Psoas muscle (tissue), 8 donors: ENCODE measurements around the gene PLB1. TPM values are rescaled to one million over a fixed set of nuclear protein-coding genes. Genes with fewer than 3 reads are reported as not detected.
"Not testable (repeated sequence)": the region's sequence is repeated elsewhere in the genome, so short reads cannot be mapped to it uniquely, and the experiment has no call there.

Source experiments
- ATAC-seq, 4 donors: fragments of 200-7000 bp; cut with Tn5 transposase; one replicate each; pipeline ENCODE4 v1.9.1; 2020; ENCODE audit warnings: moderate library complexity in 3 of 4, mild to moderate bottlenecking in 2 of 4
- DNase-seq, 2 donors: peaks; one replicate each; pipeline ENCODE4 v3.0.0-alpha.2; 2020
- H3K27ac ChIP-seq: fragments of 200-600 bp; one replicate; pipeline ENCODE4 v1.8.0; 2022
- H3K27me3 ChIP-seq, 3 donors: fragments of 200-600 bp in 1 of 3; one replicate each; pipeline versions ENCODE4 v1.6.1 to v1.8.0; 2013 to 2022; ENCODE audit warnings: low read length in 2 of 3, mild to moderate bottlenecking in 2 of 3, moderate library complexity in 1 of 3; ENCODE audit not compliant: insufficient read depth in 3 of 3
- H3K36me3 ChIP-seq, 2 donors: fragments of 200-600 bp in 1 of 2; one replicate each; pipeline versions ENCODE4 v1.6.1 to v1.8.0; 2013 to 2022; ENCODE audit warnings: low read depth in 1 of 2, mild to moderate bottlenecking in 1 of 2, moderate library complexity in 1 of 2; ENCODE audit not compliant: insufficient read depth in 1 of 2
- H3K4me1 ChIP-seq: fragments of 200-600 bp; one replicate; pipeline ENCODE4 v1.8.0; 2022
- H3K4me3 ChIP-seq: fragments of 200-600 bp; one replicate; pipeline ENCODE4 v1.8.0; 2022; ENCODE audit warnings: mild to moderate bottlenecking
- H3K9me3 ChIP-seq: fragments of 200-600 bp; one replicate; pipeline ENCODE4 v1.8.0; 2022
- WGBS, 3 donors: extraction: QIAGEN DNeasy Blood & Tissue Kit; methylation state at CpG; one replicate each; pipeline versions ENCODE4 v1.1.6 to v1.1.7; 2013; 5-methylcytosine and 5-hydroxymethylcytosine counted together
- intact Hi-C, 2 donors: fragments of 100-400 bp; cut with DNase I; formaldehyde crosslinking; loops; one replicate each; pipeline versions ENCODE4 v1.11.0 to v1.14.2; 2022
- polyA plus RNA-seq, 3 donors: library from polyadenylated mRNA; stranded (reverse); fragments of 200-250 nt; gene quantifications; one replicate each; pipeline ENCODE4 v1.2.3, GENCODE V29; 2013
- total RNA-seq, 4 donors: library from RNA; stranded (reverse); fragmentation: NEBNext Ultra II Directional in 2 of 4; extraction: Animal tissue kit (Norgen Biotek cat#: 25700) in 2 of 4; gene quantifications; one replicate each; pipeline versions ENCODE4 v1.2.1 to v1.2.4, GENCODE V29; 2021 to 2023
- TF ChIP-seq, protein P1 (sequence below): fragments of 200-600 bp; IDR thresholded peaks from one replicate; pipeline ENCODE4 v1.8.0; 2022; ENCODE audit warnings: antibody characterized with exemption
- donor health status: healthy with polysubstance abuse.
- donor health status: DM: no; HTN: no; CAD: no; lungs with moderate emphysema.
- donor health status: Bipolar disorder and iron deficiency.
- donor health status: healthy.
- donor health status: DM: yes; HTN: yes; CAD: no.
- donor health status: DM: no; HTN: no; CAD: no.
- donor health status: DM: no; HTN: no; CAD: no.
- donor health status: DM: yes; HTN: yes; CAD: no.

The PLB1 gene
- total and polyA plus RNA-seq, 7 donors, result 0.63 to 4.9 (median 1.7) TPM

DNA sequence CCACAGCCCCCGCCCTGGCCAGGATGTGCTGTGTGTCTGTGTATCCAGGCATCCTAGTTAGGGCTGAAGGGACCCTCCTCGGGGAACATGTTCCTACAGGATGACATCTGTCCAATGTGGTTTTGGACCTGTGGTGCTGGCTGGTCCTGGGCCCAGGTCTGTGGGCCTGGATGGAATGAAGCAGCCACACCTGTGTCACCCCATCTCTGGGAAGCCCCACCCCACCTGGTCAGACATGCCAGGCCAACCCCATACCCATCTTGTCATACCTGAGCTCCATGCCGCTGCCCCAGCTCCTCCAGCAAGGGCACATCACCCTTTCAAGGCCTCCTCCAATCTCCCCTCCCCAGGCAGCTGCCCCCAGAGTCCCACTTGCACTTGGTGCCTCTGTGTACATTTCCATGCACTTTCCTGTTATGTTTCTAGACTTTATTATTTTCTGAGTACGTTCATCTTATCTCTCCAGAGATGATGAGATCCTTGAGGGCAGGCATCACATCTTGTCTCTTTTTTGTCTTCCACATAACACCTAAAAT is 24.1 kb upstream of the PLB1 start:
- Histone ChIP-seq H3K9me3 (no peaks in the 10 kb centered on the region), H3K27me3 (no peaks in the 10 kb centered on the region), H3K36me3 (no peaks in the 10 kb centered on the region), H3K4me3 (no peak overlapping the region), H3K4me1 (no peaks in the 10 kb centered on the region), H3K27ac (no peak overlapping the region)
- TF ChIP-seq, protein P1, sequence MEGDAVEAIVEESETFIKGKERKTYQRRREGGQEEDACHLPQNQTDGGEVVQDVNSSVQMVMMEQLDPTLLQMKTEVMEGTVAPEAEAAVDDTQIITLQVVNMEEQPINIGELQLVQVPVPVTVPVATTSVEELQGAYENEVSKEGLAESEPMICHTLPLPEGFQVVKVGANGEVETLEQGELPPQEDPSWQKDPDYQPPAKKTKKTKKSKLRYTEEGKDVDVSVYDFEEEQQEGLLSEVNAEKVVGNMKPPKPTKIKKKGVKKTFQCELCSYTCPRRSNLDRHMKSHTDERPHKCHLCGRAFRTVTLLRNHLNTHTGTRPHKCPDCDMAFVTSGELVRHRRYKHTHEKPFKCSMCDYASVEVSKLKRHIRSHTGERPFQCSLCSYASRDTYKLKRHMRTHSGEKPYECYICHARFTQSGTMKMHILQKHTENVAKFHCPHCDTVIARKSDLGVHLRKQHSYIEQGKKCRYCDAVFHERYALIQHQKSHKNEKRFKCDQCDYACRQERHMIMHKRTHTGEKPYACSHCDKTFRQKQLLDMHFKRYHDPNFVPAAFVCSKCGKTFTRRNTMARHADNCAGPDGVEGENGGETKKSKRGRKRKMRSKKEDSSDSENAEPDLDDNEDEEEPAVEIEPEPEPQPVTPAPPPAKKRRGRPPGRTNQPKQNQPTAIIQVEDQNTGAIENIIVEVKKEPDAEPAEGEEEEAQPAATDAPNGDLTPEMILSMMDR, result no peak
- intact Hi-C loops, result no loop called here
- ATAC-seq (no peak), DNase-seq (no peak)
- 86 to 98% (median 93%) methylated on average over 3 to 4 of the region's 4 CpGs for WGBS, 3 donors

DNA sequence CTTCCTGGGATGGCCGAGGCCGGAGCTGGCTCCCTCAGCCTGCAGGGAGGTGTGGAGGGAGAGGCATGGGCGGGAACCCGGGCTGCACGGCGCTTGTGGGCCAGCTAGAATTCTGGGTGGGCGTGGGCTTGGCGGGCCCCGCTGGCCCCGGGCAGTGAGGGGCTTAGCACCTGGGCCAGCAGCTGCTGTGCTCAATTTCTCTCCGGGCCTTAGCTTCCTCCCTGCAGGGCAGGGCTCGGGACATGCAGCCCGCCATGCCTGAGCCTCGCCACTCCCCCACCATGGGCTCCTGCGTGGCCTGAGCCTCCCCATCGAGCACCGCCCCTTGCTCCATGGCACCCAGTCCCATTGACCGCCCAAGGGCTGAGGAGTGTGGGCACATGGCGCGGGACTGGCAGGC is 23.2 kb upstream of the PLB1 start:
- H3K27ac ChIP-seq, ATAC-seq, H3K4me1 ChIP-seq, H3K4me3 ChIP-seq, H3K36me3 ChIP-seq, H3K9me3 ChIP-seq, DNase-seq, intact Hi-C loops, H3K27me3 ChIP-seq: not testable (repeated sequence)
- WGBS, 3 donors, result 82 to 86% (median 83%) methylated on average over 19 to 20 of the region's 20 CpGs

DNA sequence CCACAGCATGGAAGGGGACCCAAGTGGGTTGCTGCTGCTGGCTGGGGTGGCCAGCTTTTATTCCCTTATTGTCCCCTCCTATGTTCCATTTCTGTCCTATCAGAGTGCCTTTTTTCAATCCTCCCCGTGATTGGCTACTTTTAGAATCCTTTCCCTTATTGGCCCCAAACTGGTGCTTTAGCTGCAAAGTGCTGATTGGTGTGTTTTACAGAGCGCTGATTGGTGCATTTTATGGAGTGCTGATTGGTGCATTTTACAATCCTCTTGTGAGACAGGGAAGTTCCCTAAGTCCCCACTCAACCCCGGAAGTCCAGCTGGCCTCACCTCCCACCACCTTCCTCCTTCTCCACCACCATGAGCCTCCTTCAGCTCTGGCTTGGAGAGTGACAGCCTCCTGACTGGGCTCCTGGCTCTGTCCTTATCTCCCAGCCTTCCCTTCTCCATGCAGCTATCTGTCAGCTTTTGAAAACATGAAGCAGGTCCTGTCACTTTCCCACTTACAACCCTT is 20.7 kb upstream of the PLB1 start:
- Histone ChIP-seq H3K4me3 (no peak overlapping the region), H3K4me1 (no peaks in the 10 kb centered on the region), H3K9me3 (no peaks in the 10 kb centered on the region), H3K27me3 (no peaks in the 10 kb centered on the region), H3K36me3 (no peaks in the 10 kb centered on the region), H3K27ac (no peak overlapping the region)
- no peak for DNase-seq
- TF ChIP-seq, protein P1, result no peak
- 84 to 91% (median 88%) methylated on average over 3 of the region's 3 CpGs for WGBS, 3 donors
- ATAC-seq, result no peak
- intact Hi-C loops, result no loop called here

DNA sequence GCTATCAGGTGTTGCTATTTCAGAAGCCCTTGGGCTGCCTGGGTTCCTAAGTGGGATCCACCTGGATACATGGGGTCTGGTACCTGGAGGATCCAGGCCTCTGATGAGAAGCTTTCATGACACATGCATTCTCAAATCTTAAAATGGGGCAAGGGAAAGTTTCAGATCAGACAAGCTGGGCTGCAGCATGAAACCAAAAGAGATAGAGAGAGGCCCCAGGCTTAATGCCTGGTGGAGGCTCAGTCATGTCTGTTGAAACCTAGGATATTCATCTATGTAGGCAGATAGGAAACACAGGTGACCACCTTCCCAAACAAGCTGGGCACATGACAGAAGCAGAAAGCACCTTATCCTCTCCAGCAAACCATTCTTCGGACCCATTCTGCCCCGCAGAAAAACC is 18.8 kb upstream of the PLB1 start:
- intact Hi-C loops, result no loop called here
- no peak for ATAC-seq
- Histone ChIP-seq H3K27ac (no peak overlapping the region), H3K4me1 (no peaks in the 10 kb centered on the region), H3K36me3 (no peaks in the 10 kb centered on the region), H3K9me3 (no peaks in the 10 kb centered on the region), H3K4me3 (no peak overlapping the region), H3K27me3 (no peaks in the 10 kb centered on the region)
- TF ChIP-seq, protein P1, result no peak
- no peak for DNase-seq
- WGBS, 3 donors, result 91 to 98% (median 96%) methylated on average over 2 of the region's 2 CpGs

DNA sequence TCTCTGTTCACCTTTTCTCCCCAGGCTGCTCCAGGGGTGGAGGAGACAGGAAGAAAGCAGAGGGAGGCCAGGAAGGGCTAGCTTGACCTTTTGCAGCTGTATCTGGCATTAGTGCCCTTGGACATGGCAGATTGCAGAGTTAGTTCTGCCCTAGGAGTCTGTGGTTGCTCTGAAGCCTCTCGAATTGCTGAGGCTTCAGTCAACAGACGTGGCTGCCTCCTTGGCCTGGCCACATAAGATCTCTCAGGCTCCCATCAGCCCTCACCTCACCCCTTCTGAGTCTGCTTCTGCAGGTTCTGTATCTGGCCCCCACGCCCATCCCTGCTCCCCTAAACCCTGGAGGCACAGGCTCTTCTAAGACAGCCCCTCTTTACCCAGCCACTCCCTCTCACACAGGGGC is 18.2 kb upstream of the PLB1 start:
- H3K27ac ChIP-seq, result no peak overlapping the region
- intact Hi-C loops, result no loop called here
- WGBS, 3 donors, result 67 to 82% (median 69%) methylated on average over 3 of the region's 3 CpGs
- H3K4me3 ChIP-seq, result no peak overlapping the region
- no peaks in the 10 kb centered on the region for H3K9me3 ChIP-seq
- no peaks in the 10 kb centered on the region for H3K27me3 ChIP-seq
- no peaks in the 10 kb centered on the region for H3K4me1 ChIP-seq
- H3K36me3 ChIP-seq, result no peaks in the 10 kb centered on the region
- no peak for DNase-seq
- TF ChIP-seq, protein P1, result no peak
- ATAC-seq, result no peak
